ENCODE measurements around the gene MGAT5.

MGAT5 gene

GRCh38 chr2:134231965-134232340, 21.9 kb upstream of the MGAT5 start:
- no peak for DNase-seq

- no peak for DNase-seq
These were observed 21.4 kb upstream of the MGAT5 start for GRCh38 chr2:134232461-134232860.

GRCh38 chr2:134232868-134233727, 20.8 kb upstream of the MGAT5 start:
- DNase-seq, result no peak

GRCh38 chr2:134233728-134234136, 20.1 kb upstream of the MGAT5 start:
- no peak for DNase-seq

- DNase-seq, result no peak
These were observed 19.3 kb upstream of the MGAT5 start for GRCh38 chr2:134234535-134234934.

- no peak for DNase-seq
These were observed 18.2 kb upstream of the MGAT5 start for GRCh38 chr2:134235510-134236144.

GRCh38 chr2:134238371-134238770, 15.5 kb upstream of the MGAT5 start:
- no peak for DNase-seq

- peak; percentile 50 for DNase-seq
These were observed 13.8 kb upstream of the MGAT5 start for GRCh38 chr2:134240061-134240460.

- no peak for DNase-seq
These were observed 12.0 kb upstream of the MGAT5 start for GRCh38 chr2:134241911-134242310.

- no peak for DNase-seq
These were observed 10.6 kb upstream of the MGAT5 start for GRCh38 chr2:134243244-134243643.

GRCh38 chr2:134244086-134244485, 9.8 kb upstream of the MGAT5 start:
- DNase-seq, result no peak

GRCh38 chr2:134244587-134244986, 9.3 kb upstream of the MGAT5 start:
- DNase-seq, result no peak

- DNase-seq, result peak; percentile 38
These were observed 8.4 kb upstream of the MGAT5 start for GRCh38 chr2:134245340-134245984.

GRCh38 chr2:134246154-134246874, 7.6 kb upstream of the MGAT5 start:
- DNase-seq, result no peak

- DNase-seq, result no peak
These were observed 6.2 kb upstream of the MGAT5 start for GRCh38 chr2:134247679-134248078.

GRCh38 chr2:134248913-134249312, 5.0 kb upstream of the MGAT5 start:
- DNase-seq, result no peak

- no peak for DNase-seq
These were observed 4.1 kb upstream of the MGAT5 start for GRCh38 chr2:134249755-134250154.

GRCh38 chr2:134250840-134251461, 2.9 kb upstream of the MGAT5 start:
- no peak for DNase-seq

- peak; percentile 31 for DNase-seq
These were observed 1.7 kb upstream of the MGAT5 start for GRCh38 chr2:134252092-134252750.

GRCh38 chr2:134253117-134253704, 661 bp upstream of the MGAT5 start:
- DNase-seq, result no peak

GRCh38 chr2:134254824-134255223, 952 bp downstream of the MGAT5 start:
- DNase-seq, result no peak

- no peak for DNase-seq
These were observed 3.1 kb downstream of the MGAT5 start for GRCh38 chr2:134256956-134257355.
